PC-9 (cell line): ENCODE measurements around the gene GRN. TPM values are rescaled to one million over a fixed set of nuclear protein-coding genes. Genes with fewer than 3 reads are reported as not detected.
A peak's percentile ranks its signal among the peaks of the same experiment; 100 is the strongest.

Experiments
- BruUV-seq: library from RNA; stranded (reverse); fragments of 400-500 nt; replicated peaks from 2 replicates; lab custom pipeline; 2021; lab: Mats Ljungman, UMichigan
- CTCF ChIA-PET: fragments of 300-600 bp; sonication (Branson Sonifier 250); formaldehyde crosslinking; loops from one replicate; lab custom pipeline; 2022; ENCODE audit warnings: antibody characterized with exemption; lab: Charles Lee
- POLR2A ChIA-PET: fragments of 300-600 bp; sonication (Branson Sonifier 250); formaldehyde crosslinking; loops from one replicate; lab custom pipeline; 2022; ENCODE audit warnings: antibody characterized with exemption; ENCODE audit not compliant: unreplicated experiment; lab: Charles Lee
- DNase-seq, 2 experiments: peaks; one replicate each; pipeline versions ENCODE4 v3.0.0 to v3.0.0-alpha.2; 2015 to 2022; ENCODE audit warnings: mixed read lengths in 1 of 2
- H2AFZ ChIP-seq: fragments of 200-600 bp; sonication (generic); 2 replicates; pipeline ENCODE4 v1.8.1; 2017; ENCODE audit warnings: antibody characterized with exemption
- H3F3A ChIP-seq: fragments of 200-600 bp; sonication (generic); 2 replicates; pipeline ENCODE4 v1.8.1; 2017; ENCODE audit warnings: antibody characterized with exemption, mild to moderate bottlenecking, low read depth; ENCODE audit not compliant: insufficient read depth
- H3K27ac ChIP-seq: fragments of 200-600 bp; sonication (generic); 2 replicates; pipeline ENCODE4 v1.6.1; 2016; ENCODE audit warnings: mixed run types
- H3K27me3 ChIP-seq: fragments of 200-600 bp; sonication (generic); 2 replicates; pipeline ENCODE4 v1.6.1; 2016; ENCODE audit warnings: low read depth, mixed run types; ENCODE audit not compliant: insufficient read depth
- H3K36me3 ChIP-seq: fragments of 200-600 bp; sonication (generic); 2 replicates; pipeline ENCODE4 v1.6.1; 2016; ENCODE audit warnings: low read depth, mixed run types
- H3K4me1 ChIP-seq: fragments of 200-600 bp; sonication (generic); replicated peaks from 2 replicates; pipeline ENCODE4 v1.6.1; 2016; ENCODE audit warnings: mixed run types; ENCODE audit not compliant: insufficient read depth
- H3K4me2 ChIP-seq: fragments of 200-600 bp; sonication (generic); 2 replicates; pipeline ENCODE4 v1.6.1; 2017; ENCODE audit warnings: mixed run types
- H3K4me3 ChIP-seq: fragments of 200-600 bp; sonication (generic); 2 replicates; pipeline ENCODE4 v1.6.1; 2016; ENCODE audit warnings: mixed run types
- H3K79me2 ChIP-seq: fragments of 200-600 bp; sonication (generic); 2 replicates; pipeline ENCODE4 v1.6.1; 2017; ENCODE audit warnings: low read depth, mixed run types
- H3K9me2 ChIP-seq: fragments of 200-600 bp; sonication (generic); 2 replicates; pipeline ENCODE4 v1.8.1; 2017; ENCODE audit warnings: mild to moderate bottlenecking; ENCODE audit not compliant: insufficient read depth
- H3K9me3 ChIP-seq: fragments of 200-600 bp; sonication (generic); 2 replicates; pipeline ENCODE4 v1.8.1; 2016; ENCODE audit warnings: low read depth; ENCODE audit not compliant: insufficient read depth
- H4K20me1 ChIP-seq: fragments of 200-600 bp; sonication (generic); 2 replicates; pipeline ENCODE4 v1.8.1; 2017; ENCODE audit not compliant: insufficient read depth
- CTCF ChIP-seq: fragments of 200-600 bp; sonication (generic); conservative IDR thresholded peaks from 2 replicates; pipeline ENCODE4 v1.6.1; 2017; ENCODE audit warnings: mixed run types, antibody characterized with exemption, mild to moderate bottlenecking, moderate library complexity
- EZH2 ChIP-seq: fragments of 200-600 bp; sonication (generic); IDR thresholded peaks from 2 replicates; pipeline ENCODE4 v1.8.0; 2017; ENCODE audit warnings: antibody characterized with exemption, low read depth
- intact Hi-C: fragments of 100-400 bp; cut with micrococcal nuclease; formaldehyde crosslinking; loops from one replicate; pipeline ENCODE4 v1.10.0; 2022; ENCODE audit not compliant: unreplicated experiment
- total RNA-seq: library from RNA; stranded (reverse); gene quantifications from 2 replicates; pipeline ENCODE4 v1.2.3, GENCODE V29; 2021

Gene GRN
- total RNA-seq, 1 experiment from 2014 or later, result 226 TPM

GRCh38 chr17:44400226-44400847, 55.2 kb downstream of the GRN start:
- no peak overlapping the region for H3K4me3 ChIP-seq
- no peaks in the 10 kb centered on the region for H3K9me2 ChIP-seq
- H3K9me3 ChIP-seq, result no peaks in the 10 kb centered on the region
- POLR2A ChIA-PET, result no interaction called here
- no peaks in the 10 kb centered on the region for H3K4me1 ChIP-seq
- no peak for DNase-seq
- H3K36me3 ChIP-seq, result peaks cover 7% of the 10 kb centered on the region; the same call in 1 of the 2 replicates
- no peak overlapping the region for H3K4me2 ChIP-seq
- no peaks in the 10 kb centered on the region for H3K79me2 ChIP-seq
- peaks cover 6% of the 10 kb centered on the region for H3F3A ChIP-seq
- no peaks in the 10 kb centered on the region for H3K27me3 ChIP-seq
- peak; percentile 72 for TF ChIP-seq CTCF
- no peak for TF ChIP-seq EZH2
- intact Hi-C loops, result no loop called here
- no peak overlapping the region for H3K27ac ChIP-seq
- H2AFZ ChIP-seq, result no peak overlapping the region
- no TSS peak for BruUV-seq
- CTCF ChIA-PET, result no interaction called here
- H4K20me1 ChIP-seq, result no peaks in the 10 kb centered on the region

Other genes starting within 250 kb of the GRN start
- gene HDAC5, start 221.7 kb upstream of the GRN start, total RNA-seq, result 24.0 and 40.5 TPM in 2 replicates
- 14.5 and 15.7 TPM in 2 replicates for gene HROB, start 203.4 kb upstream of the GRN start, total RNA-seq
- gene ASB16, start 174.6 kb upstream of the GRN start, total RNA-seq, result not detected in 2 replicates
- 39.2 and 45.5 TPM in 2 replicates for gene TMUB2, start 158.3 kb upstream of the GRN start, total RNA-seq
- 59.3 and 87.4 TPM in 2 replicates for gene ATXN7L3, start 145.4 kb upstream of the GRN start, total RNA-seq
- gene UBTF, start 125.6 kb upstream of the GRN start, total RNA-seq, result 59.6 and 61.7 TPM in 2 replicates
- not detected in 2 replicates for gene SLC4A1, start 77.2 kb upstream of the GRN start, total RNA-seq
- gene RUNDC3A, start 36.7 kb upstream of the GRN start, total RNA-seq, result not detected in 2 replicates
- gene SLC25A39, start 20.5 kb upstream of the GRN start, total RNA-seq, result 164 and 204 TPM in 2 replicates
- 8.3 and 11.8 TPM in 2 replicates for gene FAM171A2, start 18.6 kb downstream of the GRN start, total RNA-seq
- gene ITGA2B, start 44.3 kb downstream of the GRN start, total RNA-seq, result 5.7 TPM in 2 replicates
- gene GPATCH8, start 158.1 kb downstream of the GRN start, total RNA-seq, result 31.0 and 39.4 TPM in 2 replicates
- 50.5 and 61.8 TPM in 2 replicates for gene FZD2, start 212.2 kb downstream of the GRN start, total RNA-seq